Cardiac muscle cell (in vitro differentiated cells and primary cell): Measurements from ENCODE around the gene CFAP221. TPM values are rescaled to one million over a fixed set of nuclear protein-coding genes. Genes with fewer than 3 reads are reported as not detected.

ENCODE experiments used
- DNase-seq, 2 donors: peaks; one replicate each; pipeline versions ENCODE4 v3.0.0 to v3.0.0-alpha.2; 2010 to 2017; ENCODE audit warnings: low read depth in 1 of 2, low spot score in 1 of 2
- H3K27ac ChIP-seq: fragments of 200-600 bp; sonication (generic); 2 replicates; pipeline ENCODE4 v1.5.1; 2016
- H3K27me3 ChIP-seq: fragments of 200-600 bp; sonication (generic); 2 replicates; pipeline ENCODE4 v1.6.0; 2016; ENCODE audit warnings: control low read depth
- H3K36me3 ChIP-seq: fragments of 200-600 bp; sonication (generic); 2 replicates; pipeline ENCODE4 v1.5.1; 2016; ENCODE audit warnings: control low read depth
- H3K4me1 ChIP-seq: fragments of 200-600 bp; sonication (generic); 2 replicates; pipeline ENCODE4 v1.8.1; 2017; ENCODE audit warnings: low read depth, mild to moderate bottlenecking, mixed run types
- H3K4me3 ChIP-seq: fragments of 200-600 bp; sonication (generic); 2 replicates; pipeline ENCODE4 v1.5.1; 2016; ENCODE audit warnings: mild to moderate bottlenecking
- H3K9me3 ChIP-seq: fragments of 200-600 bp; sonication (generic); 2 replicates; pipeline ENCODE4 v1.5.1; 2017; ENCODE audit warnings: low read depth, mild to moderate bottlenecking, control low read depth
- CTCF ChIP-seq: IDR thresholded peaks from 2 replicates; pipeline ENCODE4 v1.5.1; 2012; ENCODE audit warnings: low read depth, mild to moderate bottlenecking, low read length
- polyA plus RNA-seq: library from polyadenylated mRNA; unstranded; fragments of >200 nt; fragmentation: Nextera tagmentation; extraction: Ambion mirVana; gene quantifications from 2 replicates; pipeline ENCODE4 v1.2.1, GENCODE V29; 2016
- total RNA-seq: library from RNA; depleted of rRNA; stranded (reverse); fragments of >200 nt; gene quantifications from 2 replicates; pipeline ENCODE4 v1.2.3, GENCODE V29; 2016

The CFAP221 gene
- total and polyA plus RNA-seq, 2 experiments from 2014 or later, result 12.9 to 13.6 TPM

GRCh38 chr2:119629323-119629825 lies 85.1 kb downstream of the CFAP221 start:
- Histone ChIP-seq H3K27me3 (no peaks in the 10 kb centered on the region), H3K36me3 (no peaks in the 10 kb centered on the region), H3K27ac (no peak overlapping the region), H3K4me1 (no peaks in the 10 kb centered on the region), H3K4me3 (no peak overlapping the region), H3K9me3 (peaks cover 6% of the 10 kb centered on the region)
- no peak for TF ChIP-seq CTCF
- DNase-seq, result no peak

DNA sequence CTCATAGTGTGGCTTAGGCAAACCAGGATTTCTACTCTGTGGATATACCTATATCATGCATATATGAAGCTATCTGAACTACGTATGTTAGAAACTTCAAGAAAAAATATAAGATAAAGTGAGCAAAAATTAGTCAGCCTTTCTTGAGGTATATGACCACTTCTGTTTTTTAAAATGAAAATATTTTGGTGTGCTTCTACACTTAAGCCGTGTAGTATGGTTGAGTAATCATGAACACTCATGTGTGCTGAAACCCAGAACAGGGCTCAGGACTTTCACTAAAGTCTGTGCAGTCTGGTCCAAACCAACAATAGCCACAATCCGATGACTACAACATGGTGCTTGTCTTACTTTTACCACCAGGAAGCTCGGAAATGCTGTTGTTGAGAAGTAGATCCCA lies 85.9 kb downstream of the CFAP221 start:
- Histone ChIP-seq H3K9me3 (peaks cover 5% of the 10 kb centered on the region), H3K4me1 (no peaks in the 10 kb centered on the region), H3K27me3 (no peaks in the 10 kb centered on the region), H3K27ac (no peak overlapping the region), H3K4me3 (no peak overlapping the region), H3K36me3 (no peaks in the 10 kb centered on the region)
- DNase-seq, result no peak
- TF ChIP-seq CTCF, result no peak

GRCh38 chr2:119637371-119637770 lies 93.1 kb downstream of the CFAP221 start:
- H3K27ac ChIP-seq, result no peak overlapping the region
- no peaks in the 10 kb centered on the region for H3K9me3 ChIP-seq
- no peak overlapping the region for H3K4me3 ChIP-seq
- H3K36me3 ChIP-seq, result no peaks in the 10 kb centered on the region
- no peaks in the 10 kb centered on the region for H3K27me3 ChIP-seq
- DNase-seq, result no peak
- H3K4me1 ChIP-seq, result peaks cover 7% of the 10 kb centered on the region
- no peak for TF ChIP-seq CTCF

GRCh38 chr2:119638246-119638645 lies 94.0 kb downstream of the CFAP221 start:
- no peak overlapping the region for H3K27ac ChIP-seq
- no peak for DNase-seq
- no peaks in the 10 kb centered on the region for H3K36me3 ChIP-seq
- H3K4me1 ChIP-seq, result peaks cover 7% of the 10 kb centered on the region
- no peaks in the 10 kb centered on the region for H3K9me3 ChIP-seq
- no peak for TF ChIP-seq CTCF
- no peaks in the 10 kb centered on the region for H3K27me3 ChIP-seq
- H3K4me3 ChIP-seq, result no peak overlapping the region

DNA sequence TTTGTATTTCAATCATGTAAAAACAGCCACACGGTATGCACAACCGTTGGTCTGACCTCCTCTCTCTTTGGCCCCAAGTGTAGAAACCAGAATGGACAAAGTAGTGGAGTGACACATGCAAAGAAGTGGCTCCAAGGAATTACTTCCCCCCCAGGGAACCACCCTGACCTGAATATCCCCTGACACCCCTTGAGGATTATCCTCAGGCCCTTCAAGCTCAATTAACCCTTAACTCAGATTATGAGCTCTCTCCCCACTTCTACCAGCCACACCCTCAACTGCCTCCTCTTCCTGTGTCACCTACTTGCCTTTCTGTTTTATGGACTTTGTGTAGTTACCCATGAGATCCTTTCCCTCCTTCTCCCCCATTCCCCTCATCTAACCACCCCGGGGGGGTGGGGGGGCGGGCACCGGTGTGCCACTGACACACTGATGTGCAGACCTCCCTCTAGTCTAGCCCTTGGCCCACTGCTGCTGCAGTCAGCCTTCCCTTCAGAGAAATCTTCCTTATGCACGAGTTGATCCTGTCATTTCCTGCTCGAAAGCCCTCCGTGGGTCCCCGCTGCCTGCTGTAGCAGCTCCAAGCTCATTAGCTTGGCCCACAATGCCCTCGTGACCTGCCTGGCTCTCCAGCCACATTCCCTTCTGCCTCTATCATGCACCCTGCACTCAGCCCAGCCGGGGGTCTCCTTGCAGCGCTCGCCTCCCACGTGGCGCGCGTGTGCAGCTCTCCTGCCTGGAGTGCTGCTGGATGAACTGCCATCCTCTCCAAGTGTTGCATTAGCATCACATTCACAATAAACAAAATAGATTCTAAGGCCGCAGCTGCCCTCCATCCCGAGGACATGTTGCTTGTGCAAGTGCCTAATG lies 94.7 kb downstream of the CFAP221 start:
- Histone ChIP-seq H3K36me3 (no peaks in the 10 kb centered on the region), H3K27me3 (no peaks in the 10 kb centered on the region), H3K4me1 (peaks cover 7% of the 10 kb centered on the region), H3K9me3 (no peaks in the 10 kb centered on the region), H3K4me3 (no peak overlapping the region), H3K27ac (no peak overlapping the region)
- TF ChIP-seq CTCF, result no peak
- DNase-seq, result peak; percentile 49 to 55
